ENCODE results near the gene TLCD4.

GRCh38 chr1:95069710-95070093, 47.5 kb upstream of the TLCD4 start:
- TF ChIP-seq, protein P1, sequence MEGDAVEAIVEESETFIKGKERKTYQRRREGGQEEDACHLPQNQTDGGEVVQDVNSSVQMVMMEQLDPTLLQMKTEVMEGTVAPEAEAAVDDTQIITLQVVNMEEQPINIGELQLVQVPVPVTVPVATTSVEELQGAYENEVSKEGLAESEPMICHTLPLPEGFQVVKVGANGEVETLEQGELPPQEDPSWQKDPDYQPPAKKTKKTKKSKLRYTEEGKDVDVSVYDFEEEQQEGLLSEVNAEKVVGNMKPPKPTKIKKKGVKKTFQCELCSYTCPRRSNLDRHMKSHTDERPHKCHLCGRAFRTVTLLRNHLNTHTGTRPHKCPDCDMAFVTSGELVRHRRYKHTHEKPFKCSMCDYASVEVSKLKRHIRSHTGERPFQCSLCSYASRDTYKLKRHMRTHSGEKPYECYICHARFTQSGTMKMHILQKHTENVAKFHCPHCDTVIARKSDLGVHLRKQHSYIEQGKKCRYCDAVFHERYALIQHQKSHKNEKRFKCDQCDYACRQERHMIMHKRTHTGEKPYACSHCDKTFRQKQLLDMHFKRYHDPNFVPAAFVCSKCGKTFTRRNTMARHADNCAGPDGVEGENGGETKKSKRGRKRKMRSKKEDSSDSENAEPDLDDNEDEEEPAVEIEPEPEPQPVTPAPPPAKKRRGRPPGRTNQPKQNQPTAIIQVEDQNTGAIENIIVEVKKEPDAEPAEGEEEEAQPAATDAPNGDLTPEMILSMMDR (conservative IDR thresholded peaks at IDR 0.05; ENCODE audit: low read length): no peak
- TF ChIP-seq EZH2phosphoT487 (IDR thresholded peaks at IDR 0.05; ENCODE audit: borderline replicate concordance, low read depth, low read length): no peak
